HL-60 (cell line): ENCODE measurements around the gene TMEM237.
"Not testable (repeated sequence)": the region's sequence is repeated elsewhere in the genome, so short reads cannot be mapped to it uniquely, and the experiment has no call there.

ENCODE experiments used
- CTCF ChIP-seq: IDR thresholded peaks from one replicate; pipeline ENCODE4 v1.5.1; 2011; ENCODE audit warnings: low read length, control low read depth, inconsistent platforms; ENCODE audit not compliant: insufficient read depth
- POLR2AphosphoS5 ChIP-seq: IDR thresholded peaks from 2 replicates; pipeline ENCODE4 v1.6.1; 2012; ENCODE audit warnings: low read depth
- REST ChIP-seq: IDR thresholded peaks from 2 replicates; pipeline ENCODE4 v1.6.1; 2012; ENCODE audit warnings: low read depth; ENCODE audit not compliant: insufficient replicate concordance
- SPI1 ChIP-seq: IDR thresholded peaks from 2 replicates; pipeline ENCODE4 v1.6.1; 2012; ENCODE audit warnings: low read depth, mild to moderate bottlenecking, borderline replicate concordance

- TF ChIP-seq CTCF, SPI1, REST, POLR2AphosphoS5: not testable (repeated sequence)
Measured at GRCh38 chr2:201671205-201671604, 27.9 kb upstream of the TMEM237 start.
